Suprapubic skin (tissue), 4 donors: ENCODE results near the gene MAN1C1. TPM values are rescaled to one million over a fixed set of nuclear protein-coding genes. Genes with fewer than 3 reads are reported as not detected.

Source experiments
- DNase-seq, 2 donors: peaks; one replicate each; pipeline ENCODE4 v3.0.0-alpha.2; 2019; ENCODE audit warnings: low spot score in 2 of 2
- H3K27ac ChIP-seq: fragments of 200-600 bp; sonication (generic); one replicate; pipeline ENCODE4 v1.5.1; 2019
- H3K27me3 ChIP-seq: fragments of 200-600 bp; sonication (generic); one replicate; pipeline ENCODE4 v1.5.1; 2019
- H3K36me3 ChIP-seq: fragments of 200-600 bp; sonication (generic); one replicate; pipeline ENCODE4 v1.5.1; 2019
- H3K4me1 ChIP-seq: fragments of 200-600 bp; sonication (generic); one replicate; pipeline ENCODE4 v1.5.1; 2019
- H3K4me3 ChIP-seq: fragments of 200-600 bp; sonication (generic); one replicate; pipeline ENCODE4 v1.5.1; 2019; ENCODE audit warnings: mild to moderate bottlenecking
- H3K9me3 ChIP-seq: fragments of 200-600 bp; sonication (generic); one replicate; pipeline ENCODE4 v1.5.1; 2019
- EP300 ChIP-seq: sonication (generic); formaldehyde crosslinking; IDR thresholded peaks from one replicate; pipeline ENCODE4 v1.6.1; 2017; ENCODE audit warnings: antibody characterized with exemption
- POLR2A ChIP-seq, 2 donors: fragments of 450-650 bp; IDR thresholded peaks; one replicate each; pipeline ENCODE4 v1.6.1; 2017; ENCODE audit warnings: antibody characterized with exemption in 2 of 2, mild to moderate bottlenecking in 2 of 2, moderate library complexity in 2 of 2
- POLR2AphosphoS5 ChIP-seq, 3 donors: sonication (generic); formaldehyde crosslinking; IDR thresholded peaks; one replicate each; pipeline ENCODE4 v1.6.1; 2017; ENCODE audit warnings: antibody characterized with exemption in 3 of 3
- WGBS: methylation state at CpG from one replicate; pipeline ENCODE4 v1.1.5; 2018; 5-methylcytosine and 5-hydroxymethylcytosine counted together
- total RNA-seq, 4 donors: library from RNA; depleted of rRNA; stranded (reverse); fragments of >200 nt; gene quantifications; one replicate each; pipeline ENCODE4 v1.1.0, GENCODE V29; 2016
- TF ChIP-seq, protein P1 (sequence below), 2 donors: fragments of 200-600 bp in 1 of 2; fragments of 450-650 bp in 1 of 2; sonication (generic) in 1 of 2; IDR thresholded peaks; one replicate each; pipeline ENCODE4 v1.5.1; 2016 to 2019; ENCODE audit warnings: antibody characterized with exemption in 2 of 2, mild to moderate bottlenecking in 1 of 2, moderate library complexity in 1 of 2

MAN1C1 gene
- total RNA-seq, 4 donors from 2014 or later, result 7.3 to 15.2 (median 8.0) TPM

DNA sequence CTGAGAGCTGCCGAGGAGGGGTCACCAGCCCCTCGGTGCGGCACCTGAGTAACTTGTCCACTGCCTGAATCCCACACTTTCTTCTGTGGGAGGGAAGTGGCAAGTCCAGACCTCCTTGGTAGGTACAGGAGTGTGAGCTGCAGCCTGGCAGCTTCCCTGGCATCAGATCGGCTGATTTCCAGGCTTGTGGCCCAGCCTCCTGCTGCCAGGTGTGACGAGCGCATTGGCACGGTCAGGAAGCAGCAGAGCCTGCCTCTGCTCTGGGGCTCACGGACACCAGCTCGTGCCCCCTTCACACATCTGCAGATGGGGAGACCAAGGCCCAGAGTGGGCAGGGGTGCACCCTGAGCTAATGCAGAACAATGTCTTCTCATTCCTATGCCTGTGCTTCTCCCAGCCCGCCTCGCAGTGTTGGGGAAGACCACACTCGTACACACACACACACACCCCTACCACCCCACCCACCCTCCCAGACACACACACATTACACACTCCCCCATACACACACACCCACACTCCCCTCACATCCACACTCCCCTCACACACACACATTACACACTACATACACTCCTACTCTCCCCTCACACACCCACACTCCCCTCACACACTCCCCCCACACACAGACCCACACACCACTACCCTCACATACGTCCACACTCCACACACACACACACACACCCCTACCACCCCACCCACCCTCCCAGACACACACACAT is 150.3 kb downstream of the MAN1C1 start:
- Histone ChIP-seq H3K4me3 (no peak overlapping the region), H3K9me3 (no peaks in the 10 kb centered on the region), H3K36me3 (peaks cover 10% of the 10 kb centered on the region), H3K27ac (peak overlapping the region; percentile 76), H3K4me1 (peaks cover 38% of the 10 kb centered on the region), H3K27me3 (no peaks in the 10 kb centered on the region)
- TF ChIP-seq POLR2AphosphoS5 (IDR thresholded peaks at IDR 0.05) (peak in 1 of 3 donors; percentile 28), POLR2A (IDR thresholded peaks at IDR 0.05) (no peak), EP300 (no peak)
- TF ChIP-seq, protein P1, sequence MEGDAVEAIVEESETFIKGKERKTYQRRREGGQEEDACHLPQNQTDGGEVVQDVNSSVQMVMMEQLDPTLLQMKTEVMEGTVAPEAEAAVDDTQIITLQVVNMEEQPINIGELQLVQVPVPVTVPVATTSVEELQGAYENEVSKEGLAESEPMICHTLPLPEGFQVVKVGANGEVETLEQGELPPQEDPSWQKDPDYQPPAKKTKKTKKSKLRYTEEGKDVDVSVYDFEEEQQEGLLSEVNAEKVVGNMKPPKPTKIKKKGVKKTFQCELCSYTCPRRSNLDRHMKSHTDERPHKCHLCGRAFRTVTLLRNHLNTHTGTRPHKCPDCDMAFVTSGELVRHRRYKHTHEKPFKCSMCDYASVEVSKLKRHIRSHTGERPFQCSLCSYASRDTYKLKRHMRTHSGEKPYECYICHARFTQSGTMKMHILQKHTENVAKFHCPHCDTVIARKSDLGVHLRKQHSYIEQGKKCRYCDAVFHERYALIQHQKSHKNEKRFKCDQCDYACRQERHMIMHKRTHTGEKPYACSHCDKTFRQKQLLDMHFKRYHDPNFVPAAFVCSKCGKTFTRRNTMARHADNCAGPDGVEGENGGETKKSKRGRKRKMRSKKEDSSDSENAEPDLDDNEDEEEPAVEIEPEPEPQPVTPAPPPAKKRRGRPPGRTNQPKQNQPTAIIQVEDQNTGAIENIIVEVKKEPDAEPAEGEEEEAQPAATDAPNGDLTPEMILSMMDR (IDR thresholded peaks at IDR 0.05), result no peak
- DNase-seq, result no peak
- 62% methylated on average over 11 of the region's 13 CpGs for WGBS

DNA sequence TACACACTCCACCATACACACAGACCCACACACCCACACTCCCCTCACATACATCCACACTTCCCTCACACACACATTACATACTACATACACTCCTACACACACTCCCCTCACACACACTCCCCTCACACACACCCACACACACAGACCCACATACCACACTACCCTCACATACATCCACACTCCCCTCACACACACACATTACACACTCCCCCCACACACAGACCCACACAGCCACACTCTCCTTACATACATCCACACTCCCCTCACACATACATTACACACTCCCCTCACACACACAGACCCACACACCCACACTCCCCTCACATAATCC is 150.8 kb downstream of the MAN1C1 start:
- H3K27ac ChIP-seq, result no peak overlapping the region

DNA sequence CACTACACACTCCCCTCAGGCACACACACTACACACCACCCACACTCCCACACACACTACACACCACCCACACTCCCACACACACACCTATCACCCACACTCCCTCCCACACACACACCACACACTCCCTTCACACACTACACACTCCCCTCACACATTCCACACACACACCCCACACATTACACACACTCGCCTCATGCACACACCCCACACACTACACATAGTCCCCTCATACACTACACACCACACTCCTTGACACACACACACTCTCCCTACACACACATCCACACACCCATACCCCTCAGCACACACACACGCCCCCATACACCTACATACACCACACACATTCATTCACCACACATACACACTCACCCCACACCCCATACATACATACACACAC is 152.4 kb downstream of the MAN1C1 start:
- no peak overlapping the region for H3K27ac ChIP-seq
- no peaks in the 10 kb centered on the region for H3K27me3 ChIP-seq
- no peak for TF ChIP-seq POLR2A (IDR thresholded peaks at IDR 0.05)
- no peak for TF ChIP-seq EP300
- no peak for TF ChIP-seq POLR2AphosphoS5 (IDR thresholded peaks at IDR 0.05)
- TF ChIP-seq, protein P1 (IDR thresholded peaks at IDR 0.05), result no peak
- 96% methylated on average over 2 of the region's 2 CpGs for WGBS
- peaks cover 38% of the 10 kb centered on the region for H3K4me1 ChIP-seq
- DNase-seq, result no peak
- no peaks in the 10 kb centered on the region for H3K9me3 ChIP-seq
- H3K4me3 ChIP-seq, result no peak overlapping the region
- H3K36me3 ChIP-seq, result peaks cover 7% of the 10 kb centered on the region

More for the DNA sequence above, 150.8 kb downstream of the MAN1C1 start:
- peaks cover 10% of the 10 kb centered on the region for H3K36me3 ChIP-seq
- H3K27me3 ChIP-seq, result no peaks in the 10 kb centered on the region
- no peak overlapping the region for H3K4me3 ChIP-seq
- TF ChIP-seq POLR2A (IDR thresholded peaks at IDR 0.05) (no peak), POLR2AphosphoS5 (IDR thresholded peaks at IDR 0.05) (no peak), EP300 (no peak)
- TF ChIP-seq, protein P1 (IDR thresholded peaks at IDR 0.05), result no peak
- DNase-seq, result no peak
- peaks cover 38% of the 10 kb centered on the region for H3K4me1 ChIP-seq
- no peaks in the 10 kb centered on the region for H3K9me3 ChIP-seq

DNA sequence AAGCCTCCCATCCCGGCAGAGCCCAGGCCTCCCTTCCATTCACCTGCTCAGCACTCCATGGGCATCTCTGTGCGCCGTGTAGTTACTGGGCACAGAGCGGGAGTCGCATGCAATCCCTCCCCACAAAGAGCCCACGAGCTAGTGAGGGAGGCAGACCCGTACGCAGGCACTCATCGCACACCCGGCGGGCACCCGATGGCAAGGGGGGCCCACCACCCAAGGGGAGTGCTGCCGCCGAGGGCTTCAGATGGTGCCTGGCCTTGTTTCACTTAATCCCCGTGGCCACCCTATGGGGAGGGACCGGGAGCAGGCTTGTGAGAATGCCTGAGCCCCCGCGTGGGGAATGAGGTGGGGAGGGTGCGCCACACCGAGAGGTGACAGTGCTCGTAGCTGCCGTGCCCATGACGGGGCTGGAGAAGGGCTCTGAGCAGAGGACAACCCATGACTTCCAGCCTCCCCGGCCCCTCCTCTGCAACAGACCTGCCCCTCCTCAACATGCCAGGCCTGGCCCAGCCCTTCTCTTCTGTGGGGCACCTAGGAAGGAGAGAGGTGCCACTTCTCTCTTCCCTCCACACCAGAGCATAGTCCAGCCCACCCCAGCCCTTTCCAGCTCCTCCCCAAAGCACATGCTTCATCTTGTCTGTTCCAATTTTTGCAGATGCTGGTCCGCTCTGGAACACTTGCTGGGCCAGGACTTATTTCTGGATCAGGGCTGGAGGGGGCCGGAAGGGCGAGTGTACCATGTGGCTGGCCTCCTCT is 153.2 kb downstream of the MAN1C1 start:
- Histone ChIP-seq H3K27ac (no peak overlapping the region), H3K4me3 (no peak overlapping the region), H3K9me3 (no peaks in the 10 kb centered on the region), H3K27me3 (no peaks in the 10 kb centered on the region), H3K36me3 (peaks cover 7% of the 10 kb centered on the region), H3K4me1 (peaks cover 38% of the 10 kb centered on the region)
- 84% methylated on average over 15 of the region's 27 CpGs for WGBS
- no peak for TF ChIP-seq POLR2A (IDR thresholded peaks at IDR 0.05)
- no peak for TF ChIP-seq POLR2AphosphoS5 (IDR thresholded peaks at IDR 0.05)
- TF ChIP-seq, protein P1 (IDR thresholded peaks at IDR 0.05), result no peak
- no peak for TF ChIP-seq EP300
- no peak for DNase-seq

DNA sequence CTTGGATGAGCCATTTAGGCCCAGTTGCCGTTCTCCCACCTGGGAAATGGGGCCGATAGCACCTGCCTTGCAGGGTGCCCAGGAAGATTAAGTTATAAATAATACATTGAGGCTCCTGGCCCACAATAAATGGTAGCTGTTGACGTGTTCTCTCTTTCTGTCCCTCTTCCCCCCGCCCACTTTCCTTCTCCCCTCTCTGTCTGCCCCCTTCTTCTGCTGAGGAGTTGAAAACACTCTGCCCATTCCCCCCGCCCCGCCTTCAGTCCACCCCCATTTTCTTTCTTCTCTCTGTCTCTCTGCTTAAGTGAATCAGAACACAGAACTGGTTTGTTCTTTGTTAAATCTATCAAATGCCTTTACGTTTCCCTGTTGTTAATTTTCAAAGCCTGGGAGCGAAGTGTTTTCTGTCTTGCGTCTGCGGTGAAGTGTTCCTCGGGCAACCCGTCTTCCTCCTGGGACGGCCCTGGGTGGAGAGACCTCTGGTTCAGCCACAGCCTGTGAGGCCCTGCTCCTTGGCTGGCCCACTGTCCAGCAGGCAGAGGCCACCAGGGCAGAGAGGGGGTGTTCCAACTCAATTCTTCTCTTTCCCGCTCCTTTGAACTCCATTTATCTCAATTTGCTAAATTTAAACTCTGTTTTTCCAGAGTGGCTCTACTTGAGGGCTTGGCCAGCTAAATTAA is 154.1 kb downstream of the MAN1C1 start:
- TF ChIP-seq POLR2AphosphoS5 (IDR thresholded peaks at IDR 0.05) (no peak), POLR2A (IDR thresholded peaks at IDR 0.05) (no peak), EP300 (no peak)
- TF ChIP-seq, protein P1 (IDR thresholded peaks at IDR 0.05), result no peak
- WGBS, result 82% methylated on average over 14 of the region's 14 CpGs
- Histone ChIP-seq H3K36me3 (peaks cover 7% of the 10 kb centered on the region), H3K4me3 (no peak overlapping the region), H3K27me3 (no peaks in the 10 kb centered on the region), H3K4me1 (peaks cover 30% of the 10 kb centered on the region), H3K9me3 (no peaks in the 10 kb centered on the region), H3K27ac (no peak overlapping the region)
- DNase-seq, result no peak
